Central memory CD4-positive, alpha-beta T cell (primary cell): ENCODE data around the gene TRAM2.

Source experiments
- DNase-seq: peaks from one replicate; pipeline ENCODE4 v3.0.0; 2022

Gene TRAM2

DNA sequence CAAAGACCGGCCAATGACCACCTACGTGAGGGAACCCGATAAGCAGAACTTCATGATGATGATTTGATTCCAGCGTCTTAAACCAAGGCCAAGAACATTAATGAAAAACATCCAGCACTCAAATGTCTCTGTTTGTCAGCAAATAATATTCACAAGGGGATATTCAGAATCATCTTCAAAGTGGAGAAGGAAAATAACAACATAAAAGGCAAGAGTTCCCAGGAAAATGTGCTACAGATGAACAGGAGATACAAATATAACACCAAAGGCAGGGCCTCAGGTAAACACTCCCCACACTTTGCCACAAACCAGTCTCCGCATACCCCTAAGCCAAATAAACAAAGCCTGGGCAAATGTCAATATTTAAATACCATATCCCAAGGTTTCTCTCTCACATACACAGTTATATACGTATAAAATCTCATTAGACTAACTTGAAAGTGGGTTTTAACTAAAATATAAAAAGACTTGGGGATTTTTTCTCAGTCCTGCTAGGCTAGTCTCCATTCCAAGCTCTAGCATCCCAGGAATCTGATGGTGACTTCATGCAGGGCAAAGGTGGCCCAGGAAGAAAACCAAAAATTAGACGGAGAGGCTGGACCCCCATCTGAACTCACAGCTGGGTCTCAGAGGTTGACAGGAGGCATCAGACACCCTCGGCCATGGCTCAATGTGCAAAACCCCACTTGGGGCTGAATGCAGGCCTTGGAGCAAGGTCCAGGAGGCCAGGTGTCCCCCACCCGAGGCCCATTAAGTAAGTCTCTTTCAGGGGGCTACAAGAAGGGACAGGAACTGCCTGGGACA, 32.1 kb downstream of the TRAM2 start:
- no peak for DNase-seq

- DNase-seq, result no peak
These were observed 32.9 kb downstream of the TRAM2 start for GRCh38 chr6:52543729-52544601.

DNA sequence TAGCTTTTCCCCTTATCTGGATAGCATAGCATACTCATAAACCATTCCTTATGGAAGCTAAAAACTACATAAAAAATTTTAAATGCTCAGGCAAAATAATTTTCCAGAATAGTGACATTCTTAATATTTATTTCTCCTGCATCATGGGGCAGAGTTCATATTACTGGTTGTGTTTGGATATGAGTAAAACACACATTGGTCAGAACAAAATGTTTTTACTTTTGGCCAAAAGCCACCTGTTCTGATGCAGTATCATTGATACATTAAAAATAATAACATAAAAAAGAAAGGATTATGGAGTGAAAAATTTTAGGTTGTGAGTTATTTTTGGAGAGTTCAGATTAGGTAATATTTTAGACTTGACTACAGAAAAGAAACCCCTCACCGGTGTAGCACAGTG, 33.6 kb downstream of the TRAM2 start:
- DNase-seq, result no peak

- no peak for DNase-seq
These were observed 35.7 kb downstream of the TRAM2 start for GRCh38 chr6:52541135-52541534.

DNA sequence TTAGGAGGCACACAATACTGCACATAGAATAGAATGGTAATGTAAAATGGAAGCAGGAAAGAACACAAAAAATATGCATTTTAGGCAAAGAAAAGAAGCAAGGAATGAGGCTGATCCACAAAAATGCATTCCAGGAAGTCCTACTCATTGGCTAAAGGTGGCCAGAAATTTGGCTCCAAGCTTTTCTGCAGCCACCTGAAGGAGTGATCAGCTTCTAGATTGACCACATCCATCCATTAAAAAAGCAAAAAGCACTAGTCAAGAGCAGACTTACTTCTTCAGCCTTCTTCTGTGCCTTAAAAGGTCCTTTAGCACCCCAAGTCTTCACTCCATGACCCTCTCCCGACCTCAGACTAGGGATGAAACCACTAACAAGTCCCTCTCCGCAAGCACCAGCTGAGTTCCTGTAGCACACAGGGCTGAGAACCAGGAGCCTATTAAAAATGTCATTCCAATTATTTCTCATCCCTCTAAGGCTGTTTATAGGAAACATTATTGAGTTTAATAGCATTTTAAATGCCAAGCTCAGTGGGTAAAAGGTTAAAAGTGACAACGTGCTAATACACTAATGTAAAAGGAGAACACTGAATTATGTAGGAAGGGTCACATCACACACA, 36.5 kb downstream of the TRAM2 start:
- DNase-seq, result no peak

DNA sequence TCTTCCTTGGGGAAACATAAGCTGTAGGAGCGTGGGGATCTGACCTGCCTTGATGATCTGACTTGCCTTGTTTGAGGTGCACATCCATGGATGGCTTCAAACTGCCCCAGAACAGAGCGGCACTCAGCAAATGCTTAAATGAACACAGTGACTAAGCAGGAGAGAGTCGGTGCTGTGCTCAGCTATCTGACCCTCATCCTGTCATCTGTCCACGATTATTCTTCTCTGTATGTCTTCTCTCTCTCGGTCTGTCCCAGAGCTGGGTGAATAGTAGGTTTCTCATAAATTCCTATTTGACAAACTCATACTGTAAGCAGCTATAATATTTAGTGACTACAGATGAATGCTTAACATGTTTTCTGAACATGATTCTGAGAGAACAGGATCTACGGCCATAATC, 37.3 kb downstream of the TRAM2 start:
- DNase-seq, result no peak

DNA sequence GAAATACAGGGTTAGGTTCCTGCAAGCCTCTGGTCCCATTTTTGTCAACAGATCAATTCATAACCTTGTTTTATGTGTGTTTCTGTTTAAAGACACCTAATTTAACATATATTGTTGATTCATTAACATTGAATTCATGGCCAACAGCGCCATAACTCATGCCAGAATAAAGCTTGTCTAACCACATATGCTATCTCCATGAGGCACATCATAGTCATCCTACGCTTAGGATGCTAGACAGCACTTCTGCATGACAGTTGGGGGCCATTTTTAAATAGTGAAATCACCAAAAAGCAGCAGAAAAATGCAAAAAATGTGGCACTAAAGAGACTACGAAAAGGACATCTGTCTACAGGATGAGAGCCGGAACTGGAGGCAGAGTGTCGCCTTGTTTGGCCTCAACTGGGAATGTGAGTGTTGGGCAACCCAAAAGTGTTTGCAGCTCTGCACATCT, 37.9 kb downstream of the TRAM2 start:
- no peak for DNase-seq

- no peak for DNase-seq
These were observed 38.5 kb downstream of the TRAM2 start for GRCh38 chr6:52538252-52538900.

- DNase-seq, result peak; percentile 11
These were observed 39.7 kb downstream of the TRAM2 start for GRCh38 chr6:52537001-52537753.

DNA sequence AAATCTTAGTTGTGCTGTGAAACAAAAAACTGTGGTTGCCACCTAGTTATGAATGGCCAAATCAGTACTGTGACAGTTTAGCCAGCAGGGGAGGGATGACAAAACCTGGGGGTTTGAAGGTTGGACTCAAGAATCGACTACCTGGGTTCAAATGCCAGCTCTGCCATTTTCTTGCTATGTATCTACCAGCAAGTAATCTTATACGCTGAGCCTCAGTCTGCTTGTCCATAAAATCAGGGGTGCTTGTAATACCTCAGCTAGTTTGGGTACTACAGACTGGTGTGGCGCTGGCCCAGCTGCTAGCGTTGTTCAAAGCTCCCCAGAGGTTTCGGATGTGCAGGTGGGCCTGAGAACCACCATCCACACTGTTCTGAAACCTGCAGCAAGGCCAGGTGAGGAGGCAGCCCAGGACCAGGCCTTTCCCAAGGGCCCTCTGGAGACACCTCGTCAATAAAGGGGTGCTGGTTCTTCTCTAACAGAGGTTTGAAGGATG, 40.4 kb downstream of the TRAM2 start:
- DNase-seq, result no peak

DNA sequence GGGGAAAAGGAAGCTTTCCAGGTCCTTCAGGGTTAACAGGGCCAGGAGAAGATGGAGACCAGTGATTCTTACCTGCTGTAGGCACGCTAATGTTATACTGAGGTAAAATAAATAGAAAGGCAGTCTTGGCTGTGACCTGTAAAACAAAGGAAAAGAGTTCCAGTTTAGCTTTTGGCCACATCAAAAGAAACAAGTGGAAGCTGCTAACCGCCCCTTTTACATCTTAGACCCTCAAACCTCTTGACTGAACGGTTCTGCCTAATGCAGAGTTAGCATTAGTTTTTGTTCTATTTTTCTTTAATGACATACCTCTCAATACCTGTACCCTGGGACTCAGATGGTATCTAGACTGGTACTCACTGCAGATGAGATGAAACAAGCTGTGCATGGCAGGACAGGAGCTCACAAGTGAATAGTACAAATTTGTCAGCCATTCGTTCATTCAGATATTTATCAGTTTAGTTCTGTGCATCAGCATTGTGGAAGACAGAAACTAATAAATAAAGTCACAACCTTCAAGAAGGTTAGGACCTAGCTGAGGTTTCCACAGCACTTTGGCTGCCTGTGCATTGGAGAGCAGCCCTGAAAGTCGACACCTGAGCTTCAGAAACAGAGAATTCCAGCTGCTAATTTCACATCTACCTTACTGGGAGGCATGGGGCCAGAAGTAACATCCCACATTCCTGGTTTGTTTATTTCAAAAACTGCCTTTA, 41.0 kb downstream of the TRAM2 start:
- no peak for DNase-seq

DNA sequence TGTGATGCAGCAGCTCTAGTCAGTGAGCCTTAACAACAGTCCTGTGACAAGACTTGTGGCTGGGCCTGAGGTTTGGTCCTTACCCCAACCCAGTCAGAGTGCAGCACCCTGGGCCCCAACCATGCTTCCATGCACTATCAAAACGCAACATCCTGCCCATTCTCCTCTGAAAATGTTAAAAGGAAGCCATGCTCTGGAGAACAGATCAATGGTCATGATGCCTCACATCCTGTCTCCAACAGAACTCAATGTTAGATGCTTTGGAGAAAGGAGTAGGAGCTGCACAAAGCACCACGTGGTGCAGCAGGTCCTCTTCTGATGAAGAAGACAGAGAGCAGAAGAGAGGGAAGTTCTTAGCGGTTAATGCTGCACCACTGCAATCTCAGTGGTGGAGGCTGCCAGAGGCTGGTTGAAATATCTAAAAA, 41.9 kb downstream of the TRAM2 start:
- DNase-seq, result no peak

- DNase-seq, result no peak
These were observed 42.5 kb downstream of the TRAM2 start for GRCh38 chr6:52534363-52534762.

DNA sequence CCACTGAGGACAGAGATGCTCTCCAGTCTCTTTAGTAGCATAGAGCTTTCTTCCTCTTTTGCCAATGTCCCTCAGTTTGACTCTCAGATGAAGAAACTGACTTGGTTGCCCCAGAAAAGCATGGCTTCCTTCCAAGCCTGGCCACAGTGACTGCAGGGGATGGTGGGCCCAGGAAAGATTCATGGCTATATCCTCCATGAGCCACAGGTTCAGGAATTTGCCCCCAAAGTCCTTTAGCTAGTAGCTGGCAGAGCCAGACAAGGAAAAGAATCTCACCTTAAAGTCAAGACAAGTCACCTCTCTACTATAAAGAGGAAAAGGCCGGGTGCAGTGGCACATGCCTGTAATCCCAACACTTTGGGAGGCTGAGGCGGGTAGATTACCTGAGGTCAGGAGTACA, 43.4 kb downstream of the TRAM2 start:
- DNase-seq, result no peak

- DNase-seq, result no peak
These were observed 44.4 kb downstream of the TRAM2 start for GRCh38 chr6:52532457-52532856.

GRCh38 chr6:52531834-52532233, 45.0 kb downstream of the TRAM2 start:
- DNase-seq, result no peak

- no peak for DNase-seq
These were observed 45.5 kb downstream of the TRAM2 start for GRCh38 chr6:52531396-52531795.

- DNase-seq, result no peak
These were observed 46.5 kb downstream of the TRAM2 start for GRCh38 chr6:52530351-52530750.

DNA sequence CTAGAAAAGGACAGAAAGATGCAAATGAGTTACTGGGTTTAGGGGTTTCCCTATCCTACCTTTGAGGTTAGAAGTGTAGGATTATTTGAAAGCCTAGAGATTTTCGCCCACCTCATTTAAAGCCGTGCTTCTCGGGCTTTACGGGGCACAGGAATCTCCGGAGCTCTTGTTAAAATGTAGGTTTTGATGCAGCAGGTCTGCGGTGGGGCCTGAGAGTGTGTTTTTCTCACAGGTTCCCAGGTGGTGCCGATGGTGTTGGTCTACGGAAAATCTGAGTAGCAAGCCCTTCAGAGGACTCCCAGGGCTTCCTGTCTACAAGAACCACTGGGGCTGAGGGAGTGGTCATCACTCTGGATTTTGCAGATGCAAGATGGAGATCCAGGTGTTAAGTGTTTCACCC, 47.5 kb downstream of the TRAM2 start:
- DNase-seq, result no peak

DNA sequence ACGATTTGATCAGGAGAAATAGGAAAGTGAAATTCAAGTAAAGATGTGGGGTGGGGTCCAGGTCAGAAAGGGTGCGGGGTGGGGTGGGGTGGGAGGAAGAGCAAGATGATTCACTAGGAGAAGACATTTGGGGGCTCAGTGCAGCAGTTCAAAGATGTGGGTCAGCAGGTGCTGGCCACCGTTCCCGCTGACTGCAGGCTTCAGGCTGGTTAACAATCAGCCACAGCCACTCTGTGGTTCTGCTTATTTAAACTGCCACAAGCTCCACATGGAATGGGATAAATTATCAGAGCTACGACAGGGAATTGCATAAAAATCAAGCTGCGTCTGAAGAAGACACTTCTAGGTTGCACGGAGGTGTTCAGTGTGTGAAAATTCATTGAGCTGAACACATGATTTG, 49.4 kb downstream of the TRAM2 start:
- no peak for DNase-seq

GRCh38 chr6:52526634-52527033, 50.2 kb downstream of the TRAM2 start:
- DNase-seq, result no peak
